Sigmoid colon (tissue), 7 donors: Measurements from ENCODE around the gene SMCHD1. TPM values are rescaled to one million over a fixed set of nuclear protein-coding genes. Genes with fewer than 3 reads are reported as not detected.

Experiments used
- DNase-seq: peaks from one replicate; pipeline ENCODE4 v3.0.0-alpha.2; 2019
- H3K27ac ChIP-seq, 4 donors: fragments of 200-600 bp; sonication (generic); one replicate each; pipeline ENCODE4 v1.5.1; 2016 to 2019; ENCODE audit warnings: mild to moderate bottlenecking in 1 of 4
- H3K27me3 ChIP-seq, 3 donors: fragments of 200-600 bp; sonication (generic); one replicate each; pipeline ENCODE4 v1.5.1; 2019; ENCODE audit warnings: mild to moderate bottlenecking in 1 of 3
- H3K36me3 ChIP-seq, 4 donors: fragments of 200-600 bp; sonication (generic); one replicate each; pipeline ENCODE4 v1.5.1; 2016 to 2019
- H3K4me1 ChIP-seq, 4 donors: fragments of 200-600 bp; sonication (generic); one replicate each; pipeline ENCODE4 v1.5.1; 2017 to 2019
- H3K4me3 ChIP-seq, 4 donors: fragments of 200-600 bp; sonication (generic); one replicate each; pipeline ENCODE4 v1.5.1; 2017 to 2019; ENCODE audit warnings: mild to moderate bottlenecking in 2 of 4, moderate library complexity in 1 of 4
- H3K9me3 ChIP-seq, 4 donors: fragments of 200-600 bp in 3 of 4; sonication (generic) in 3 of 4; one replicate each; pipeline versions ENCODE4 v1.5.1 to v1.6.1; 2013 to 2019
- CTCF ChIP-seq, 4 experiments: fragments of 450-650 bp in 3 of 4; fragments of 200-600 bp in 1 of 4; IDR thresholded peaks; one replicate each; pipeline ENCODE4 v1.5.1; 2016 to 2019; ENCODE audit warnings: antibody characterized with exemption in 4 of 4, mild to moderate bottlenecking in 3 of 4, moderate library complexity in 2 of 4
- EP300 ChIP-seq, 4 donors: sonication (generic); formaldehyde crosslinking; IDR thresholded peaks; one replicate each; pipeline ENCODE4 v1.6.1; 2017; ENCODE audit warnings: antibody characterized with exemption in 4 of 4
- POLR2A ChIP-seq, 2 donors: fragments of 450-650 bp; IDR thresholded peaks; one replicate each; pipeline ENCODE4 v1.6.1; 2016; ENCODE audit warnings: antibody characterized with exemption in 2 of 2, mild to moderate bottlenecking in 2 of 2, moderate library complexity in 2 of 2
- POLR2AphosphoS5 ChIP-seq, 4 donors: sonication (generic); formaldehyde crosslinking; IDR thresholded peaks; one replicate each; pipeline ENCODE4 v1.6.1; 2017; ENCODE audit warnings: antibody characterized with exemption in 4 of 4
- WGBS, 2 donors: extraction: QIAGEN DNeasy Blood & Tissue Kit; methylation state at CpG; one replicate each; pipeline ENCODE4 v1.1.7; 2013; 5-methylcytosine and 5-hydroxymethylcytosine counted together
- intact Hi-C: fragments of 100-400 bp; cut with DNase I; formaldehyde crosslinking; loops from one replicate; pipeline ENCODE4 v1.15.1; 2023
- polyA plus RNA-seq, 3 donors: library from polyadenylated mRNA; stranded (reverse); fragments of 200-250 nt; gene quantifications; one replicate each; pipeline ENCODE4 v1.2.3, GENCODE V29; 2013
- total RNA-seq, 4 donors: library from RNA; depleted of rRNA; stranded (reverse); fragments of >200 nt; gene quantifications; one replicate each; pipeline ENCODE4 v1.1.0, GENCODE V29; 2016
- donor health status: healthy with polysubstance abuse.
- donor health status: Bipolar disorder and iron deficiency.
- donor health status: healthy.

Gene SMCHD1
- total and polyA plus RNA-seq, 7 donors: 14.8 to 101 (median 69.9) TPM

- Histone ChIP-seq H3K27me3 (no peaks in the 10 kb centered on the region), H3K27ac (no peak overlapping the region), H3K4me1 (no peaks in the 10 kb centered on the region), H3K36me3 (no peaks in the 10 kb centered on the region), H3K9me3 (no peaks in the 10 kb centered on the region), H3K4me3 (no peak overlapping the region)
- DNase-seq: no peak
- no peak for TF ChIP-seq EP300 (IDR thresholded peaks at IDR 0.05)
- no peak for TF ChIP-seq POLR2A (IDR thresholded peaks at IDR 0.05)
- no peak for TF ChIP-seq POLR2AphosphoS5 (IDR thresholded peaks at IDR 0.05)
- no peak for TF ChIP-seq CTCF (IDR thresholded peaks at IDR 0.05)
- intact Hi-C loops: no loop called here
- 85 to 97% methylated on average over 2 of the region's 2 CpGs for WGBS, 2 donors
Measured at GRCh38 chr18:2629003-2629402, 26.5 kb upstream of the SMCHD1 start.

- TF ChIP-seq POLR2A (IDR thresholded peaks at IDR 0.05): no peak
- TF ChIP-seq CTCF (IDR thresholded peaks at IDR 0.05): no peak
- no peak for TF ChIP-seq POLR2AphosphoS5 (IDR thresholded peaks at IDR 0.05)
- TF ChIP-seq EP300 (IDR thresholded peaks at IDR 0.05): no peak
- DNase-seq: no peak
- intact Hi-C loops: no loop called here
- 79 to 91% methylated on average over 1 of the region's 1 CpG for WGBS, 2 donors
- H3K9me3 ChIP-seq: no peaks in the 10 kb centered on the region
- H3K4me3 ChIP-seq: no peak overlapping the region
- peaks cover 0 to 4% (median 0%) of the 10 kb centered on the region in 4 donors for H3K4me1 ChIP-seq
- no peaks in the 10 kb centered on the region for H3K36me3 ChIP-seq
- peak overlapping the region; percentile 59 to 79 (median 67) for H3K27ac ChIP-seq
- H3K27me3 ChIP-seq: no peaks in the 10 kb centered on the region
Measured at GRCh38 chr18:2635586-2635985, 19.9 kb upstream of the SMCHD1 start.

- WGBS, 2 donors: 12 to 32% methylated on average over 9 of the region's 9 CpGs
- TF ChIP-seq EP300 (IDR thresholded peaks at IDR 0.05) (no peak), POLR2AphosphoS5 (IDR thresholded peaks at IDR 0.05) (no peak), POLR2A (IDR thresholded peaks at IDR 0.05) (no peak), CTCF (IDR thresholded peaks at IDR 0.05) (no peak)
- Histone ChIP-seq H3K4me1 (peaks cover 0 to 4% (median 0%) of the 10 kb centered on the region in 4 donors), H3K9me3 (no peaks in the 10 kb centered on the region), H3K27me3 (no peaks in the 10 kb centered on the region), H3K27ac (peak overlapping the region; percentile 59 to 79 (median 67)), H3K36me3 (no peaks in the 10 kb centered on the region), H3K4me3 (no peak overlapping the region)
- intact Hi-C loops: no loop called here
- no peak for DNase-seq
Measured at GRCh38 chr18:2636126-2636631, 19.3 kb upstream of the SMCHD1 start.

- Histone ChIP-seq H3K36me3 (no peaks in the 10 kb centered on the region), H3K27ac (peak overlapping the region in 1 of 4 donors; percentile 43), H3K4me1 (no peaks in the 10 kb centered on the region), H3K4me3 (no peak overlapping the region), H3K9me3 (no peaks in the 10 kb centered on the region), H3K27me3 (no peaks in the 10 kb centered on the region)
- no peak for TF ChIP-seq CTCF (IDR thresholded peaks at IDR 0.05)
- TF ChIP-seq POLR2AphosphoS5 (IDR thresholded peaks at IDR 0.05): no peak
- TF ChIP-seq POLR2A (IDR thresholded peaks at IDR 0.05): no peak
- no peak for TF ChIP-seq EP300 (IDR thresholded peaks at IDR 0.05)
- no peak for DNase-seq
- intact Hi-C loops: no loop called here
- 1% methylated on average over 2 of the region's 2 CpGs for WGBS, 2 donors
Measured at GRCh38 chr18:2641638-2642037, 13.9 kb upstream of the SMCHD1 start.

GRCh38 chr18:2642771-2643170, 12.8 kb upstream of the SMCHD1 start:
- no peak overlapping the region for H3K27ac ChIP-seq

More at GRCh38 chr18:2642771-2643170, 12.8 kb upstream of the SMCHD1 start:
- no peak overlapping the region for H3K4me3 ChIP-seq
- H3K36me3 ChIP-seq: no peaks in the 10 kb centered on the region
- no peaks in the 10 kb centered on the region for H3K4me1 ChIP-seq
- WGBS, 2 donors: 74 to 76% methylated on average over 1 of the region's 1 CpG
- no peak for DNase-seq
- H3K27me3 ChIP-seq: no peaks in the 10 kb centered on the region
- intact Hi-C loops: no loop called here
- TF ChIP-seq EP300 (IDR thresholded peaks at IDR 0.05) (no peak), POLR2AphosphoS5 (IDR thresholded peaks at IDR 0.05) (no peak), POLR2A (IDR thresholded peaks at IDR 0.05) (no peak), CTCF (IDR thresholded peaks at IDR 0.05) (no peak)
- no peaks in the 10 kb centered on the region for H3K9me3 ChIP-seq
